ENCODE measurements around the gene TRMT11.
"Not testable (repeated sequence)": the region's sequence is repeated elsewhere in the genome, so short reads cannot be mapped to it uniquely, and the experiment has no call there.

Gene TRMT11

GRCh38 chr6:125945378-125946141 lies 40.8 kb upstream of the TRMT11 start:
- DNase-seq (ENCODE audit: insufficient read length, low spot score) (no peak), FAIRE-seq (no peak)
- TF ChIP-seq PAX5 (IDR thresholded peaks at IDR 0.05; ENCODE audit: insufficient read depth, low read length, severe bottlenecking) (no peak), SPI1 (IDR thresholded peaks at IDR 0.05; ENCODE audit: low read depth, low read length) (no peak), POLR2A (IDR thresholded peaks at IDR 0.05; ENCODE audit: low read depth, low read length) (no peak), POU2F2 (IDR thresholded peaks at IDR 0.05; ENCODE audit: low read depth, low read length) (no peak), TAF1 (IDR thresholded peaks at IDR 0.05; ENCODE audit: low read depth, low read length) (no peak), POLR2AphosphoS5 (IDR thresholded peaks at IDR 0.05; ENCODE audit: low read depth, low read length) (no peak)

- no peak for DNase-seq (ENCODE audit: insufficient read length, low spot score)
- TF ChIP-seq POLR2AphosphoS5 (IDR thresholded peaks at IDR 0.05; ENCODE audit: low read depth, low read length): no peak
- TF ChIP-seq TAF1 (IDR thresholded peaks at IDR 0.05; ENCODE audit: low read depth, low read length): no peak
- TF ChIP-seq POU2F2 (IDR thresholded peaks at IDR 0.05; ENCODE audit: low read depth, low read length): no peak
- TF ChIP-seq POLR2A (IDR thresholded peaks at IDR 0.05; ENCODE audit: low read depth, low read length): no peak
- no peak for TF ChIP-seq PAX5 (IDR thresholded peaks at IDR 0.05; ENCODE audit: insufficient read depth, low read length, severe bottlenecking)
- TF ChIP-seq SPI1 (IDR thresholded peaks at IDR 0.05; ENCODE audit: low read depth, low read length): no peak
- no peak for FAIRE-seq
These were observed 38.7 kb upstream of the TRMT11 start for GRCh38 chr6:125947615-125948014.

GRCh38 chr6:125948455-125948854 lies 37.9 kb upstream of the TRMT11 start:
- TF ChIP-seq POLR2AphosphoS5 (IDR thresholded peaks at IDR 0.05; ENCODE audit: low read depth, low read length): no peak
- no peak for TF ChIP-seq POU2F2 (IDR thresholded peaks at IDR 0.05; ENCODE audit: low read depth, low read length)
- no peak for TF ChIP-seq TAF1 (IDR thresholded peaks at IDR 0.05; ENCODE audit: low read depth, low read length)
- no peak for TF ChIP-seq POLR2A (IDR thresholded peaks at IDR 0.05; ENCODE audit: low read depth, low read length)
- TF ChIP-seq SPI1 (IDR thresholded peaks at IDR 0.05; ENCODE audit: low read depth, low read length): no peak
- TF ChIP-seq PAX5 (IDR thresholded peaks at IDR 0.05; ENCODE audit: insufficient read depth, low read length, severe bottlenecking): no peak
- FAIRE-seq (no peak), DNase-seq (ENCODE audit: insufficient read length, low spot score) (no peak)

GRCh38 chr6:125949069-125949468 lies 37.3 kb upstream of the TRMT11 start:
- DNase-seq (ENCODE audit: insufficient read length, low spot score): no peak
- no peak for TF ChIP-seq SPI1 (IDR thresholded peaks at IDR 0.05; ENCODE audit: low read depth, low read length)
- TF ChIP-seq POLR2A (IDR thresholded peaks at IDR 0.05; ENCODE audit: low read depth, low read length): no peak
- TF ChIP-seq POU2F2 (IDR thresholded peaks at IDR 0.05; ENCODE audit: low read depth, low read length): no peak
- no peak for TF ChIP-seq TAF1 (IDR thresholded peaks at IDR 0.05; ENCODE audit: low read depth, low read length)
- no peak for TF ChIP-seq POLR2AphosphoS5 (IDR thresholded peaks at IDR 0.05; ENCODE audit: low read depth, low read length)
- TF ChIP-seq PAX5 (IDR thresholded peaks at IDR 0.05; ENCODE audit: insufficient read depth, low read length, severe bottlenecking): no peak
- no peak for FAIRE-seq

- TF ChIP-seq POU2F2 (IDR thresholded peaks at IDR 0.05; ENCODE audit: low read depth, low read length) (no peak), SPI1 (IDR thresholded peaks at IDR 0.05; ENCODE audit: low read depth, low read length) (no peak), POLR2AphosphoS5 (IDR thresholded peaks at IDR 0.05; ENCODE audit: low read depth, low read length) (no peak), PAX5 (IDR thresholded peaks at IDR 0.05; ENCODE audit: insufficient read depth, low read length, severe bottlenecking) (no peak), POLR2A (IDR thresholded peaks at IDR 0.05; ENCODE audit: low read depth, low read length) (no peak), TAF1 (IDR thresholded peaks at IDR 0.05; ENCODE audit: low read depth, low read length) (no peak)
- DNase-seq (ENCODE audit: insufficient read length, low spot score) (no peak), FAIRE-seq (no peak)
These were observed 36.0 kb upstream of the TRMT11 start for GRCh38 chr6:125950293-125950692.

- not testable (repeated sequence) for DNase-seq (ENCODE audit: insufficient read length, low spot score); FAIRE-seq
These were observed 35.6 kb upstream of the TRMT11 start for GRCh38 chr6:125950716-125951115.

- TF ChIP-seq TAF1 (IDR thresholded peaks at IDR 0.05; ENCODE audit: low read depth, low read length) (no peak), POLR2AphosphoS5 (IDR thresholded peaks at IDR 0.05; ENCODE audit: low read depth, low read length) (no peak), SPI1 (IDR thresholded peaks at IDR 0.05; ENCODE audit: low read depth, low read length) (no peak), POLR2A (IDR thresholded peaks at IDR 0.05; ENCODE audit: low read depth, low read length) (no peak), PAX5 (IDR thresholded peaks at IDR 0.05; ENCODE audit: insufficient read depth, low read length, severe bottlenecking) (no peak), POU2F2 (IDR thresholded peaks at IDR 0.05; ENCODE audit: low read depth, low read length) (no peak)
- no peak for FAIRE-seq
These were observed 35.0 kb upstream of the TRMT11 start for GRCh38 chr6:125951323-125951722.

GRCh38 chr6:125952764-125953501 lies 33.4 kb upstream of the TRMT11 start:
- FAIRE-seq (no peak), DNase-seq (ENCODE audit: insufficient read length, low spot score) (no peak)
- TF ChIP-seq POLR2AphosphoS5 (IDR thresholded peaks at IDR 0.05; ENCODE audit: low read depth, low read length): no peak
- TF ChIP-seq PAX5 (IDR thresholded peaks at IDR 0.05; ENCODE audit: insufficient read depth, low read length, severe bottlenecking): no peak
- TF ChIP-seq SPI1 (IDR thresholded peaks at IDR 0.05; ENCODE audit: low read depth, low read length): no peak
- TF ChIP-seq POU2F2 (IDR thresholded peaks at IDR 0.05; ENCODE audit: low read depth, low read length): no peak
- TF ChIP-seq TAF1 (IDR thresholded peaks at IDR 0.05; ENCODE audit: low read depth, low read length): no peak
- TF ChIP-seq POLR2A (IDR thresholded peaks at IDR 0.05; ENCODE audit: low read depth, low read length): no peak

More at GRCh38 chr6:125951323-125951722, 35.0 kb upstream of the TRMT11 start:
- DNase-seq (ENCODE audit: insufficient read length, low spot score): no peak

- FAIRE-seq (peak; percentile 75), DNase-seq (ENCODE audit: insufficient read length, low spot score) (no peak)
These were observed 32.9 kb upstream of the TRMT11 start for GRCh38 chr6:125953502-125953875.

More at GRCh38 chr6:125953502-125953875, 32.9 kb upstream of the TRMT11 start:
- TF ChIP-seq SPI1 (IDR thresholded peaks at IDR 0.05; ENCODE audit: low read depth, low read length) (no peak), POLR2AphosphoS5 (IDR thresholded peaks at IDR 0.05; ENCODE audit: low read depth, low read length) (no peak), TAF1 (IDR thresholded peaks at IDR 0.05; ENCODE audit: low read depth, low read length) (no peak), PAX5 (IDR thresholded peaks at IDR 0.05; ENCODE audit: insufficient read depth, low read length, severe bottlenecking) (no peak), POU2F2 (IDR thresholded peaks at IDR 0.05; ENCODE audit: low read depth, low read length) (no peak), POLR2A (IDR thresholded peaks at IDR 0.05; ENCODE audit: low read depth, low read length) (no peak)

All from GM12891 (cell line).